HepG2 (cell line): ENCODE results near the gene MRRF. TPM values are rescaled to one million over a fixed set of nuclear protein-coding genes. Genes with fewer than 3 reads are reported as not detected.

ENCODE experiments used
- ELF3 ChIP-seq: IDR thresholded peaks from 2 replicates; pipeline ENCODE4 v1.6.1; 2016; ENCODE audit warnings: missing genetic modification reagents, missing compliant biosample characterization
- ELF4 ChIP-seq: sonication (generic); formaldehyde crosslinking; IDR thresholded peaks from 2 replicates; pipeline ENCODE4 v1.5.0; 2020; ENCODE audit warnings: missing genetic modification reagents, mild to moderate bottlenecking, moderate library complexity, borderline replicate concordance
- KMT2B ChIP-seq: IDR thresholded peaks from 2 replicates; pipeline ENCODE4 v1.6.1; 2016; ENCODE audit warnings: missing genetic modification reagents, missing compliant biosample characterization
- MAF1 ChIP-seq: sonication (generic); formaldehyde crosslinking; IDR thresholded peaks from 2 replicates; pipeline ENCODE4 v1.5.0; 2020; ENCODE audit warnings: missing genetic modification reagents, borderline replicate concordance
- RBAK ChIP-seq: sonication (generic); formaldehyde crosslinking; IDR thresholded peaks from 2 replicates; pipeline ENCODE4 v1.5.1; 2020; ENCODE audit warnings: mild to moderate bottlenecking, missing genetic modification reagents
- SIX1 ChIP-seq: sonication (generic); formaldehyde crosslinking; IDR thresholded peaks from 2 replicates; pipeline ENCODE4 v1.4.0; 2020; ENCODE audit warnings: missing genetic modification reagents, borderline replicate concordance
- YY1 ChIP-seq: IDR thresholded peaks from 2 replicates; pipeline ENCODE4 v1.6.1; 2011; ENCODE audit warnings: low read length, low read depth, moderate library complexity, mild to moderate bottlenecking; ENCODE audit not compliant: insufficient read depth, insufficient replicate concordance
- ZBTB34 ChIP-seq: sonication (generic); formaldehyde crosslinking; IDR thresholded peaks from 2 replicates; pipeline ENCODE4 v1.8.0; 2022; ENCODE audit warnings: mild to moderate bottlenecking, missing genetic modification reagents
- ZFAT ChIP-seq: sonication (generic); formaldehyde crosslinking; conservative IDR thresholded peaks from 2 replicates; pipeline ENCODE4 v1.8.1; 2023; ENCODE audit warnings: missing genetic modification reagents, inconsistent platforms
- ZNF230 ChIP-seq: sonication (generic); formaldehyde crosslinking; IDR thresholded peaks from 2 replicates; pipeline ENCODE4 v1.4.0; 2020; ENCODE audit warnings: mild to moderate bottlenecking, missing genetic modification reagents
- ZNF318 ChIP-seq: sonication (generic); formaldehyde crosslinking; IDR thresholded peaks from 2 replicates; pipeline ENCODE4 v1.4.0; 2020; ENCODE audit warnings: mild to moderate bottlenecking, missing genetic modification reagents
- ZNF432 ChIP-seq: sonication (generic); formaldehyde crosslinking; IDR thresholded peaks from 2 replicates; pipeline ENCODE4 v1.5.0; 2020; ENCODE audit warnings: missing genetic modification reagents, mild to moderate bottlenecking, borderline replicate concordance
- ZNF660 ChIP-seq: sonication (generic); formaldehyde crosslinking; IDR thresholded peaks from 2 replicates; pipeline ENCODE4 v1.5.1; 2020; ENCODE audit warnings: mild to moderate bottlenecking, low read depth, missing genetic modification reagents, borderline replicate concordance
- ZNF883 ChIP-seq: sonication (generic); formaldehyde crosslinking; IDR thresholded peaks from 2 replicates; pipeline ENCODE4 v1.5.1; 2020; ENCODE audit warnings: mild to moderate bottlenecking, missing genetic modification reagents; ENCODE audit errors: not compliant biosample characterization
- polyA plus RNA-seq, 8 experiments: library from polyadenylated mRNA; depleted of rRNA in 3 of 8; stranded (reverse) in 7 of 8; unstranded in 1 of 8; fragments of >200 nt; fragmentation: Illumina TruSeq in 4 of 8; extraction: Trizol in 4 of 8; gene quantifications; 2 replicates each; pipeline versions ENCODE4 v1.2.1 to v1.2.3, GENCODE V29; 2011 to 2016; ENCODE audit warnings: low read depth in 4 of 8, missing spikeins in 1 of 8, mixed read lengths in 1 of 8; ENCODE audit not compliant: insufficient read depth in 1 of 8
- total RNA-seq, 5 experiments: library from RNA; depleted of rRNA; stranded (reverse); fragments of >200 nt; fragmentation: Illumina TruSeq; extraction: Trizol; gene quantifications; 2 replicates each; pipeline ENCODE4 v1.2.3, GENCODE V29; 2016; ENCODE audit warnings: low read depth in 1 of 5

MRRF gene
- total and polyA plus RNA-seq, 2 of the 13 experiments (the other 11 are each of a cell fraction or from before 2014, with no cell fraction given) = 37.3 to 44.3 TPM

GRCh38 chr9:122256206-122256605, 8.5 kb upstream of the MRRF start (continued):
- TF ChIP-seq ZNF318 (CRISPR knock-in tag) (no peak), ZNF230 (no peak), MAF1 (CRISPR knock-in tag) (no peak), SIX1 (CRISPR knock-in tag) (no peak), YY1 (no peak), ZFAT (CRISPR knock-in tag) (no peak), ZNF432 (CRISPR knock-in tag) (no peak), ZNF883 (no peak), ZNF660 (no peak), KMT2B (CRISPR knock-in tag) (no peak), RBAK (CRISPR knock-in tag) (no peak), ELF3 (CRISPR knock-in tag) (no peak), ELF4 (CRISPR knock-in tag) (no peak), ZBTB34 (no peak)
